Loucy (cell line): ENCODE results near the gene CDH4.

Source experiments
- CTCF ChIP-seq: fragments of 200-600 bp; sonication (generic); conservative IDR thresholded peaks from 2 replicates; pipeline ENCODE4 v1.5.1; 2014; ENCODE audit warnings: mild to moderate bottlenecking, antibody characterized with exemption, low read length
- EZH2phosphoT487 ChIP-seq: fragments of 200-600 bp; IDR thresholded peaks from 2 replicates; pipeline ENCODE4 v1.6.1; 2018; ENCODE audit warnings: antibody characterized with exemption, mild to moderate bottlenecking, moderate library complexity, borderline replicate concordance

- TF ChIP-seq EZH2phosphoT487 (no peak), CTCF (no peak)
Measured at GRCh38 chr20:61296629-61297019, 44.6 kb downstream of the CDH4 start.
